ENCODE data around the gene CLEC16A. TPM values are rescaled to one million over a fixed set of nuclear protein-coding genes. Genes with fewer than 3 reads are reported as not detected.

The CLEC16A gene
- total and polyA plus RNA-seq, 9 of the 15 experiments (the other 6 are each of a cell fraction or from before 2014, with no cell fraction given), result 1.00 to 22.3 (median 10.0) TPM

- no peak for TF ChIP-seq CTCFL (IDR thresholded peaks at IDR 0.05; ENCODE audit: borderline replicate concordance, insufficient read depth, low read depth, low read length, poor library complexity, severe bottlenecking)
- peak; percentile 16; the same call in 1 of the 2 replicates for TF ChIP-seq REST (IDR thresholded peaks at IDR 0.05; ENCODE audit: borderline replicate concordance)
- no peak for TF ChIP-seq REST (CRISPR knock-in tag; IDR thresholded peaks at IDR 0.05; ENCODE audit: low read depth)
These were observed 238.9 kb downstream of the CLEC16A start (continued) for GRCh38 chr16:11183035-11183812.

Measured in K562 (cell line).